Panc1 (cell line): Measurements from ENCODE around the gene NT5M. TPM values are rescaled to one million over a fixed set of nuclear protein-coding genes. Genes with fewer than 3 reads are reported as not detected.

Source experiments
- ATAC-seq: fragments of 200-7000 bp; cut with Tn5 transposase; 2 replicates; pipeline ENCODE4 v1.9.1; 2020; ENCODE audit warnings: mild to moderate bottlenecking, moderate library complexity
- BruUV-seq: library from RNA; stranded (reverse); fragments of 400-500 nt; replicated peaks from 2 replicates; lab custom pipeline; 2021; lab: Mats Ljungman, UMichigan
- CTCF ChIA-PET: fragments of 300-600 bp; sonication (Branson Sonifier 250); formaldehyde crosslinking; loops from one replicate; lab custom pipeline; 2022; ENCODE audit warnings: antibody characterized with exemption; lab: Charles Lee
- POLR2A ChIA-PET: fragments of 300-600 bp; sonication (Branson Sonifier 250); formaldehyde crosslinking; loops from one replicate; lab custom pipeline; 2022; ENCODE audit warnings: antibody characterized with exemption; lab: Charles Lee
- DNase-seq: peaks from one replicate; pipeline ENCODE4 v3.0.0-alpha.2; 2010; ENCODE audit warnings: low read depth, low spot score
- H3K27ac ChIP-seq: 2 replicates; pipeline ENCODE4 v1.5.1; 2011; ENCODE audit warnings: mild to moderate bottlenecking, low read length, inconsistent platforms
- H3K27me3 ChIP-seq: fragments of 200-500 bp; sonication (Bioruptor generic); 2 replicates; pipeline ENCODE4 v1.6.0; 2014; ENCODE audit warnings: low read length, inconsistent platforms; ENCODE audit not compliant: control insufficient read depth, insufficient read depth
- H3K36me3 ChIP-seq: fragments of 200-500 bp; sonication (Bioruptor generic); 2 replicates; pipeline ENCODE4 v1.5.1; 2014; ENCODE audit warnings: inconsistent platforms, mild to moderate bottlenecking, low read length, moderate library complexity; ENCODE audit not compliant: control insufficient read depth, insufficient read depth
- H3K4me1 ChIP-seq: 2 replicates; pipeline ENCODE4 v1.5.1; 2011; ENCODE audit warnings: inconsistent platforms, mild to moderate bottlenecking, low read length, moderate library complexity; ENCODE audit not compliant: control insufficient read depth, insufficient read depth
- H3K4me3 ChIP-seq, 2 experiments: 2 replicates each; pipeline ENCODE4 v1.5.1; 2011 to 2012; ENCODE audit warnings: low read depth in 2 of 2, low read length in 2 of 2, mild to moderate bottlenecking in 2 of 2, inconsistent platforms in 1 of 2, moderate library complexity in 1 of 2
- H3K9me3 ChIP-seq: fragments of 200-500 bp; sonication (Bioruptor generic); 2 replicates; pipeline ENCODE4 v1.5.1; 2014; ENCODE audit warnings: low read depth, mild to moderate bottlenecking, inconsistent platforms, low read length, moderate library complexity; ENCODE audit not compliant: control insufficient read depth, insufficient read depth
- CTCF ChIP-seq: fragments of 450-650 bp; IDR thresholded peaks from 2 replicates; pipeline ENCODE4 v1.5.1; 2017; ENCODE audit warnings: mild to moderate bottlenecking
- POLR2AphosphoS5 ChIP-seq: IDR thresholded peaks from 2 replicates; pipeline ENCODE4 v1.6.1; 2012; ENCODE audit warnings: mild to moderate bottlenecking, low read depth, low read length, moderate library complexity
- REST ChIP-seq, 2 experiments: IDR thresholded peaks; 2 replicates each; pipeline ENCODE4 v1.6.1; 2011 to 2012; ENCODE audit warnings: low read depth in 2 of 2, control low read depth in 1 of 2, low read length in 1 of 2, mild to moderate bottlenecking in 1 of 2, moderate library complexity in 1 of 2; ENCODE audit not compliant: insufficient read depth in 1 of 2
- SIN3A ChIP-seq: IDR thresholded peaks from 2 replicates; pipeline ENCODE4 v1.6.1; 2012; ENCODE audit warnings: low read depth, mild to moderate bottlenecking, low read length, moderate library complexity, borderline replicate concordance; ENCODE audit not compliant: insufficient read depth
- TCF7L2 ChIP-seq: IDR thresholded peaks from 2 replicates; pipeline ENCODE4 v1.6.1; 2011; ENCODE audit warnings: mild to moderate bottlenecking, low read depth, low read length, inconsistent platforms
- in situ Hi-C: cut with HindIII; loops from 2 replicates; pipeline ENCODE4 v1.10.0; 2016; ENCODE audit warnings: low sequenced_read_pairs, low pct_unique_long_range_greater_than_20kb
- intact Hi-C: fragments of 100-400 bp; cut with micrococcal nuclease; formaldehyde crosslinking; loops from one replicate; pipeline ENCODE4 v1.10.0; 2022; ENCODE audit not compliant: unreplicated experiment
- total RNA-seq: library from RNA; stranded (reverse); gene quantifications from one replicate; pipeline ENCODE4 v1.2.1, GENCODE V29; 2021; ENCODE audit not compliant: unreplicated experiment

The NT5M gene
- total RNA-seq, 1 experiment from 2014 or later: 3.1 TPM

- in situ Hi-C loops: no loop called here
- DNase-seq (no peak), ATAC-seq (no peak)
- no peak overlapping the region for H3K4me3 ChIP-seq
- no peak for TF ChIP-seq TCF7L2
- TF ChIP-seq CTCF: no peak
- no peak for TF ChIP-seq POLR2AphosphoS5
- TF ChIP-seq SIN3A: no peak
- TF ChIP-seq REST (IDR thresholded peaks at IDR 0.05; ENCODE audit: insufficient read depth in 1 of 2, low read depth in 2 of 2, low read length in 1 of 2): no peak
- ChIA-PET CTCF (no interaction called here), POLR2A (no interaction called here)
- intact Hi-C loops: no loop called here
- H3K4me1 ChIP-seq: no peaks in the 10 kb centered on the region
- BruUV-seq: no TSS peak
- no peaks in the 10 kb centered on the region for H3K36me3 ChIP-seq
- no peaks in the 10 kb centered on the region for H3K9me3 ChIP-seq
- no peak overlapping the region for H3K27ac ChIP-seq
- no peaks in the 10 kb centered on the region for H3K27me3 ChIP-seq
These were observed 81.1 kb downstream of the NT5M start for GRCh38 chr17:17384291-17384615.

- no peak for TF ChIP-seq SIN3A
- no peak for TF ChIP-seq CTCF
- TF ChIP-seq TCF7L2: no peak
- no peak for TF ChIP-seq REST (IDR thresholded peaks at IDR 0.05; ENCODE audit: insufficient read depth in 1 of 2, low read depth in 2 of 2, low read length in 1 of 2)
- no peak for TF ChIP-seq POLR2AphosphoS5
- in situ Hi-C loops: no loop called here
- DNase-seq: no peak
- Histone ChIP-seq H3K36me3 (no peaks in the 10 kb centered on the region), H3K4me1 (no peaks in the 10 kb centered on the region), H3K9me3 (no peaks in the 10 kb centered on the region), H3K27ac (no peak overlapping the region), H3K27me3 (no peaks in the 10 kb centered on the region), H3K4me3 (no peak overlapping the region)
- CTCF ChIA-PET: no interaction called here
- ATAC-seq: no peak
- POLR2A ChIA-PET: no interaction called here
- intact Hi-C loops: no loop called here
- BruUV-seq: no TSS peak
These were observed 81.8 kb downstream of the NT5M start for GRCh38 chr17:17384961-17385360.
